Panc1 (cell line): ENCODE data around the gene RNASE7.

ENCODE experiments used
- CTCF ChIP-seq: fragments of 450-650 bp; IDR thresholded peaks from 2 replicates; pipeline ENCODE4 v1.5.1; 2017; ENCODE audit warnings: mild to moderate bottlenecking
- POLR2AphosphoS5 ChIP-seq: IDR thresholded peaks from 2 replicates; pipeline ENCODE4 v1.6.1; 2012; ENCODE audit warnings: mild to moderate bottlenecking, low read depth, low read length, moderate library complexity
- SIN3A ChIP-seq: IDR thresholded peaks from 2 replicates; pipeline ENCODE4 v1.6.1; 2012; ENCODE audit warnings: low read depth, mild to moderate bottlenecking, low read length, moderate library complexity, borderline replicate concordance; ENCODE audit not compliant: insufficient read depth
- TCF7L2 ChIP-seq: IDR thresholded peaks from 2 replicates; pipeline ENCODE4 v1.6.1; 2011; ENCODE audit warnings: mild to moderate bottlenecking, low read depth, low read length, inconsistent platforms
- TF ChIP-seq, protein P1 (sequence below), 2 experiments: IDR thresholded peaks; 2 replicates each; pipeline ENCODE4 v1.6.1; 2011 to 2012; ENCODE audit warnings: low read depth in 2 of 2, control low read depth in 1 of 2, low read length in 1 of 2, mild to moderate bottlenecking in 1 of 2, moderate library complexity in 1 of 2; ENCODE audit not compliant: insufficient read depth in 1 of 2

- TF ChIP-seq CTCF (no peak), TCF7L2 (no peak), POLR2AphosphoS5 (no peak), SIN3A (no peak)
- TF ChIP-seq, protein P1, sequence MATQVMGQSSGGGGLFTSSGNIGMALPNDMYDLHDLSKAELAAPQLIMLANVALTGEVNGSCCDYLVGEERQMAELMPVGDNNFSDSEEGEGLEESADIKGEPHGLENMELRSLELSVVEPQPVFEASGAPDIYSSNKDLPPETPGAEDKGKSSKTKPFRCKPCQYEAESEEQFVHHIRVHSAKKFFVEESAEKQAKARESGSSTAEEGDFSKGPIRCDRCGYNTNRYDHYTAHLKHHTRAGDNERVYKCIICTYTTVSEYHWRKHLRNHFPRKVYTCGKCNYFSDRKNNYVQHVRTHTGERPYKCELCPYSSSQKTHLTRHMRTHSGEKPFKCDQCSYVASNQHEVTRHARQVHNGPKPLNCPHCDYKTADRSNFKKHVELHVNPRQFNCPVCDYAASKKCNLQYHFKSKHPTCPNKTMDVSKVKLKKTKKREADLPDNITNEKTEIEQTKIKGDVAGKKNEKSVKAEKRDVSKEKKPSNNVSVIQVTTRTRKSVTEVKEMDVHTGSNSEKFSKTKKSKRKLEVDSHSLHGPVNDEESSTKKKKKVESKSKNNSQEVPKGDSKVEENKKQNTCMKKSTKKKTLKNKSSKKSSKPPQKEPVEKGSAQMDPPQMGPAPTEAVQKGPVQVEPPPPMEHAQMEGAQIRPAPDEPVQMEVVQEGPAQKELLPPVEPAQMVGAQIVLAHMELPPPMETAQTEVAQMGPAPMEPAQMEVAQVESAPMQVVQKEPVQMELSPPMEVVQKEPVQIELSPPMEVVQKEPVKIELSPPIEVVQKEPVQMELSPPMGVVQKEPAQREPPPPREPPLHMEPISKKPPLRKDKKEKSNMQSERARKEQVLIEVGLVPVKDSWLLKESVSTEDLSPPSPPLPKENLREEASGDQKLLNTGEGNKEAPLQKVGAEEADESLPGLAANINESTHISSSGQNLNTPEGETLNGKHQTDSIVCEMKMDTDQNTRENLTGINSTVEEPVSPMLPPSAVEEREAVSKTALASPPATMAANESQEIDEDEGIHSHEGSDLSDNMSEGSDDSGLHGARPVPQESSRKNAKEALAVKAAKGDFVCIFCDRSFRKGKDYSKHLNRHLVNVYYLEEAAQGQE (IDR thresholded peaks at IDR 0.05; ENCODE audit: insufficient read depth in 1 of 2, low read depth in 2 of 2, low read length in 1 of 2): no peak
Measured at GRCh38 chr14:21055432-21056117, 13.4 kb downstream of the RNASE7 start.
